Right hindlimb (tissue), 1 donor: Measurements from ENCODE around the gene ITM2C.

Experiments used
- DNase-seq: peaks from one replicate; pipeline ENCODE4 v3.0.0-alpha.2; 2018

ITM2C gene

DNA sequence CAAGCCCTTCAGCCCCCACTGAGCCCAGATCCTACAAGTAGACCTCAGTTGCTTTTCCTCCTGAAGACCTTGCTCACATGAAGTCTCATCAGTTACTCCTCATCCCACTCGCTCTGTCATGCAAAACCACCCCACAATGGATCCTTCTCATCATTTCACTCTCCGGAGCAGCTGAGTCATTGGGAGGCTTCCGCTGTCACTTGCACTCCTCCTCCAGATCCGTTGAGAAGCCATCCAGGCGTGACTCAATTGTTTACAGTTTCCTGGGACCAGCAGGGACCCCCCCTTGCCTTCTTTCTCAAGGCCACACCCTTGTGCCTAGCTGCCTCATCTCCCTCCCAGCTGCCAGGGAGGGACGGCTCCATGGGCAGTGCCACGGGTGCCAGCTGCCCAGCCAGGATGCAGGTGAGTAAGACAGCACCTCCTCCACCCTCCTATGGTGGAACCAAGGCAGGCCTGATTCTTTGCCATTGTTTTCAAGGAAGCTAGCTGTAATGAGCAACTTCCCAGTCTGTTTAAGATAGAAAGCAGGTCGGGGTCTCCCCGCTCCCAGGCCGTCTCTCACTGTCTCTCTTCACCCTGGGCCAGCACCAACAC is 44.0 kb downstream of the ITM2C start:
- DNase-seq = no peak

DNA sequence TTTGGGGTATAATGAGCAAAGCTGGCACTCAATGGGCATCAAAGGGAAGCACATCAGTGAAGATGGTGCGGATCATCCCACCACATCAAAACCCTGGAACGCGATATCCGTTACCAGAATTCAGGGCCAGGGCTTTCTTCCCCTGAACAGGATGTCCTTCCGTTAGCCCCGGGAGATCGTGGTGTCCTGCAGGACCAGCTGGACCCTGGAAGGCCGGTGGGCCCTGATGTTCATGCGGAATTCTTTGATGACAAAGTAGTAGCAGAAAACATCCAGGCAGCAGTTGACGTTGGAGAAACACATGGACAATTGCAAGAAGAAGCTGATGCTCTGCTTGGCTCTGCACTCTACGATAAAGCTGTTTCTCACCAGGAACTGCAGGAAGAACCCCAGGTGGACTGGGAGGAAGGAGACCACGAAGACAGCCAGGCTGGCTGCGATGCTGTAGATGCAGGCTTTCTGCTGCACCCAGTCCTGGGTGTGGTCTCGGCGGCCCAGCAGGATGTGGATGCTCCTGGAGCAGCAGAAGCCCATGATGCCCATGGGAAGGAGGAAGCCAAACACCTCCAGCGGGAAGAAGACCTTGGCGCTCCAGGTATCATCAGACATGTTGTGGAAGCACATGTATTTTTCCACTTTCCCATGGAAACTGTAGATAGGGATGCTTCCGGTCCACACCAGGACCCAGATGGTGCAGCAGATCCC is 45.3 kb downstream of the ITM2C start:
- DNase-seq = no peak

DNA sequence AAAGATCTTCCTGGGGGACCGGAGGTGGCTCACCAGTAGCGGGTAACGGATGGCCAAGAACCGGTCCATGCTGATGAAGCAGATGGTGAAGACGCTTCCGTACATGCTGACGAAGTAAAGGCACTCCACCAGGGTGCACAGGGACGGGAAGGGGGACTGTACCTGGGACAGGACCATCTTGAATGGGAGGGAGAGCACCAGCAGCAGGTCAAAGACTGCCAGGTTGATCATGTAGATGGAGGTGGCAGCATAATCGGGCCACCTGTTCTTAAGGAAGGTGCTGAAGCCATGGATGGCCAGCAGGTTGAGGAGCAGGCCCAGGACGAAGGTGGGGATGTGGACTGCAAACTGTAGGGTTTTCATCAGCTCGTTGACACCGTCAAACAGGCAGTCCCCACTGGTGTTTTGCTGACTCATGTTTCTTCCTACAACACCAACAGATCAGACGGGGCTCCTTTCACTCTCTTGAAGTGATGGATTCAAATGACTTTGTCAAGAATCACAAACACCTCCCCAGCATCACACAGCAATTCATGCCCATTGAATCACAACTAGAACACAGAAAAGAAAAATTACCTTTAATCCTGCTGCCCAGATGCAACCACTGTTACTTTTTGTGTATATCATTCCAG is 45.9 kb downstream of the ITM2C start:
- no peak for DNase-seq

DNA sequence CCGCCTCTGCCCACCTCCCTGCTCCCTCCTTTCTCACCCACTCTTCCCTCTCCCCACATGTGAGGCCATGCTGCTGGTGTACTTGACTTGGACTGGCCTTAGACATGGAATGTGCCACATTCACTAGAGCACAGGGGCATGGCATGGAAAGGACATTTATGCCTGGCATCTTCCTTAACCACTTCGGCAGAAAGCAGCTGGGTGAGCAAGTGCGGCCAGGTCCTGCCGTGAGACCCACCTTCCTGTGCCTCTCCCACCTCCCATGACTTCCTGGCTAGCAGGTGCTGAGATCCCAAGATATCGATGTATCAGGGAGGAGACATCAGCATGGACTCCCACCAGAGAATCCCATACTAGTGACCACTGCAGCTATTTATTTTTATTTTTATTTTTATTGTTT is 47.3 kb downstream of the ITM2C start:
- DNase-seq = no peak

- DNase-seq = no peak
Measured at GRCh38 chr2:230912724-230913123, 48.0 kb downstream of the ITM2C start.

DNA sequence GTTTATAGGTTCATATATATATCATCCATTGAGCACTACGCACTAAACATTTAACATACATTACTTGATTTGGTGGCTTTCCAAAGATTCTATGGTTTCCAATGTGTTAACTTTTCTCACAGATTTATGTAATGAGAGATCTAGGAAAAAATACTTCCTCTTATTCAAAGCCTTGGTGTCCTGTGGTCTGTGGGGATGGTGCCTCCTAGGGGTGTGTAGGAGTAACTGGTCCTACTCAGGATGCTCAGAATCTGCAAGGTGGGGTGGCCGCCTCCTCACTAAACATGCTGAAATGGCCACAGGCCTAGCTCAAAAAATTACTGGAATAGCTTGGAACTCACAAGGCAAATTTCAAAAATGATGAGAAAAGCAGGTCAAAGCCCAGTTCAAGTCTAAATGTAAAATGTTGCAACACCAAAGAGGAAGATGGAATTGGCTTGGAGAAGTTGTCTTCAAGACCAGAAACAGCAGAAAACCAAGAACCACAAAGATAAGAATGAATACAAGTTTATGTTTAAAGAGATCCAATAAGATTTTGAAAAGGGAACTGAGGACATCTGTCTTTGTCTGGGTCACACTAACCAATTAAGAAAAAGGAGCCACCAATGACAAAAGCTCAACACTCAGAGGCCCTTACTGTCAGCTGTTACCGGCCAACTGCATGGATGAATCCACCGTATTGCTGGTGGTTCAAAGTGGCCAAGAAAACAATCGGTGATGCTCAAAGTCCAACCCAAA is 48.8 kb downstream of the ITM2C start:
- no peak for DNase-seq

- no peak for DNase-seq
Measured at GRCh38 chr2:230914886-230915285, 50.1 kb downstream of the ITM2C start.

GRCh38 chr2:230915319-230915718 is 50.6 kb downstream of the ITM2C start:
- DNase-seq = no peak

DNA sequence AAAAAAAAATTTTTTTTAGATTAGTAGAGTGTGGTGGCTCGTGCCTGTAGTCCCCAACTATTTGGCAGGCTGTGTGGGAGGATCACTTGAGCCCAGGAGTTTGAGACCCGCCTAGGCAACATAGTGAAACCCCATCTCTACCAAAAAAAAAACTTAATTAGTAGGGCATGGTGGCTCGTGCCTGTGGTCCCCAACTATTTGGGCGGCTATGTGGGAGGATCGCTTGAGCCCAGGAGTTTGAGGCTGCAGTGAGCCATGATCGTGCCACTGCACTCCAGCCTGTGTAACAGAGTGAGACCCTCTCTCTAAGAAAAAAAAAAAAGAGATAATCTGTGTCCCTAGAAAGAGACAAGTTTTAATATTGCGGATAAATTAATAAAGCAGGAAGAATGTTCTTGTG is 51.5 kb downstream of the ITM2C start:
- no peak for DNase-seq

- DNase-seq = no peak
Measured at GRCh38 chr2:230919240-230919639, 54.5 kb downstream of the ITM2C start.

- no peak for DNase-seq
Measured at GRCh38 chr2:230919681-230920080, 54.9 kb downstream of the ITM2C start.

DNA sequence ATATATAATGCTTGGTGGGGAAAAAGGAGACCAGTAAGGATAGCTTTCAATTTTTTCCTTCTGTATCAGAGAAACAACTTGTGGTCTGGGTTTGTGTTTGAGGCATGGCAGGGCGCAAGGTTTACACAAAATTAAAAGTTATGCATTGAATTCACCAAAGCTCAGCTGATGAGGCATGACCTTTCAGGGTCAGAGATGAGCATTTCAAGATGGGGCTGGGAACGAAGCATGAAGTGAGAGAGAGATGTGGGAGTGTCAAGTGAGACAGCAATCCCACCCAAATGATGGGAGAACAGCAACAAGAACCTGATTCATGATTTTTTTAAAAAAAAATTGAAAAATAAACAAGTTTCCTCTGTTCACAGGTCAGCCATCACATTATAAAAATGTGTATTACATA is 55.4 kb downstream of the ITM2C start:
- DNase-seq = no peak

DNA sequence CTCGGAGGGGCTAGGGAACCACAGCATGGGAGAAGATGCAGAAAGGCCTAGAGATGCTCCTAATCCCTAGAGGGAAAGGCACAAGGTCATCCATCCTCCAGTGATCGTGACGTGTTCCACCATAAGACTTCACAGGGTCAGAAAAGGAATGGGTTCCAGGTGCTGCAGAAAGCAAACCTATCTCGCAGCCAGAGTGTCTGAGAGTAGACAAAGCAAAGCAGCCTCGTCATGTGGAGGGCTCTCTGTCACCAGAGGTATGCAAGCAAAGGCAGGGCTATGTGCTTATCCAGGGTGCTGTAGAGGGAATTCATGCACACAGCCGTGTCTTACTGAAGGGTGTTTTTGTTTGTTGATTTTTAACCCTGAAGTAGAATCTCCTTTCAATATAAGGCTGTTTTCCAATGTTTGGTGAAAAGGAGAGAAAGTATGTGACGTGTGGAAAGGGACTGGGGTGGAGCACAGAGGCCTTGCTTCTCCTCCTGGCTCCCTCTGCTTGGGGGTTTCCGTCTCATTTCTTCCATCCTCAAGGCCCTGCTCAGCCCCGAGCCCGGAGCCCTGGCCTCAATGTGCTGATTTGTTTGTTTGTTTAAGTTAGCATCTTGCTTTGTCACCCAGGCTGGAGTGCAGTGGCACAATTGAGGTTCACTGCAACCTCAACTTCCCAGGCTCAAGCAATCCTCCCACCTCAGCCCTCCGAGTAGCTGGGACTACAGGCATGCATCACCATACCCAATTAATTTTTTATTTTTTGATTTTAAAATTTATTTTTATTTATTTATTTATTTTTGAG is 57.3 kb downstream of the ITM2C start:
- no peak for DNase-seq

GRCh38 chr2:230922951-230923717 is 58.4 kb downstream of the ITM2C start:
- peak; percentile 7 for DNase-seq

GRCh38 chr2:230924092-230924469 is 59.3 kb downstream of the ITM2C start:
- no peak for DNase-seq

DNA sequence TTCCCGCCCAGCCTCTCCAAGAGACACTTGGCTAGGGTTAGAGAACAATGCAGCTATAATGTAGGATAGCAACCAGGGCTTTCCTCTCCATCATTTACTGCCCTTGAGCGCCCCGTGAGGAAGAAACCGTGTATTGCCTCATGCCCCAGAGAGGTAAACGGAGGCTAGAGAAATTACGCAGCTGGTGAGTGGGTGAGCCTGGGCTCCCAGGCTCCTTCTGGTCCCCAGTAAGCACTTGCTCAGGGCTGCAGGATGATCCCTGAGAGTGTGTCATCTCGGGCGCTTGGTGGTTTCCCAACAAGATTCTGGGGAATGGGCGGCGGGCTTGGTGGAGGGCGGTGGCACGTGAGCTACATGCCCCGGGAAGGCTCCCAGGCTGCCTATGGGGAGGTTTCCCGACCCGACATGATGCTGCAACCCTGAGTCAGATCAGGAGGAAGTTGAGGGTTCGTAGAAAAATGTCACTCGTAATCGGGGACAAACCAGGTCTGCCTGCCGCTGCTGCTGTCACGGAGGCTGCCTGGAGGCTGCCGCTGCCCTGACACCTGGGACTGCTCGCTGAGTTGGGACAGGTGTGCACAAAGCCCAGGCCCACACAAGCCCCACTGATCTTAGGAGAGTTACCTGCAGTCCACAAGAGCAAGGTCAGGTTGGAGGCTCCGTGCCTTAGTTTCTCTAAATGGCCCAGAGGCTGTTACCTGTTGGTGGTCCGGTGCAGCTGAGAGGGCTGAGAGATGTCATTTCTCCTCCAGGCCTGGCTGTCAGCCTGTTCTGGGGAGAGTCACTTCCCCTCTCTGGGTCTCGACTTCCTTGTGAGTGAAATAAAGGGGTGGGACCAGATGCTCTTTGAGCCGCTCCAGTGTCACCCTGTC is 60.0 kb downstream of the ITM2C start, which contains the start of gene GPR55:
Gene GPR55 (minus strand): TSS at position 773 of the 872 bp plus-strand sequence. CDS start 14,280 bp downstream, outside the sequence.
- peak; percentile 8 for DNase-seq

GRCh38 chr2:230925443-230925878 is 60.7 kb downstream of the ITM2C start:
- peak; percentile 7 for DNase-seq

- DNase-seq = peak; percentile 11
Measured at GRCh38 chr2:230925879-230926765, 61.4 kb downstream of the ITM2C start.

DNA sequence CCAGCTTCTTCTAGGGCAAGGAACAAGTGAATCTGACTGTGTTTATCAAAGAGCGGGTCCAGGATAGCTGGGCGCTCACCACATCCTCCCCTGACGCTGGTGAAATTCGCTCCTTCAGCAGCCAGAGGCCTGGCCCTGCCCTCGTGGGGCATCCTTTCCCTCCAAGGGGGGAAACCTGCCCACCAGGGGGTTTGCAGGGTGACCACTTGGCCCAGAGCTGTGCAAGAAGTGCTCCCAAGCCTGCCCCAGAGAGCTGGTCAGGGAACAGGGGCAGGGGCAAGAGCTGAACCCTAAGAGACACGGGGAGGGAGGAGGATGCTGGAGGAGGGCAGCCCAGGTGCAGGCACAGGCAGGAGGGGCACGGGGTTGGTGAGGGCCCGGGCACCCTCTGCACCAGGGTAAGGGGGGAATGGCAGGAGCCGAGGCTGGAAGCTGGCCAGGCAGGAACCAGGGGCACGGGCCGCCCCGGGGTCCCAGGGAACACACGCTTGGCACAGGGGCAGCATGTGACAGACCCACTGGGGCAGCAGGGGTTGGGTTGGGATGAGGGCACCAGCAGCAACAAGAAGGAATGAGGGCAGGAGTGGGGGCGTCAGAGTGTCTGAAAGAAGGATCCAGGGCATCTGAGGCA is 63.1 kb downstream of the ITM2C start:
- DNase-seq = peak; percentile 14
